Stimulated activated CD8-positive, alpha-beta memory T cell treated with anti-CD3 and anti-CD28 coated beads, Interleukin-4, amount 100 ng/mL, for 4 hours (primary cell): ENCODE data around the gene ACADVL.
"Not testable (repeated sequence)": the region's sequence is repeated elsewhere in the genome, so short reads cannot be mapped to it uniquely, and the experiment has no call there.

Experiments
- DNase-seq, 2 donors: peaks; one replicate each; pipeline ENCODE4 v3.0.0-alpha.2; 2020; ENCODE audit warnings: low read depth in 2 of 2, low spot score in 1 of 2

The ACADVL gene

DNA sequence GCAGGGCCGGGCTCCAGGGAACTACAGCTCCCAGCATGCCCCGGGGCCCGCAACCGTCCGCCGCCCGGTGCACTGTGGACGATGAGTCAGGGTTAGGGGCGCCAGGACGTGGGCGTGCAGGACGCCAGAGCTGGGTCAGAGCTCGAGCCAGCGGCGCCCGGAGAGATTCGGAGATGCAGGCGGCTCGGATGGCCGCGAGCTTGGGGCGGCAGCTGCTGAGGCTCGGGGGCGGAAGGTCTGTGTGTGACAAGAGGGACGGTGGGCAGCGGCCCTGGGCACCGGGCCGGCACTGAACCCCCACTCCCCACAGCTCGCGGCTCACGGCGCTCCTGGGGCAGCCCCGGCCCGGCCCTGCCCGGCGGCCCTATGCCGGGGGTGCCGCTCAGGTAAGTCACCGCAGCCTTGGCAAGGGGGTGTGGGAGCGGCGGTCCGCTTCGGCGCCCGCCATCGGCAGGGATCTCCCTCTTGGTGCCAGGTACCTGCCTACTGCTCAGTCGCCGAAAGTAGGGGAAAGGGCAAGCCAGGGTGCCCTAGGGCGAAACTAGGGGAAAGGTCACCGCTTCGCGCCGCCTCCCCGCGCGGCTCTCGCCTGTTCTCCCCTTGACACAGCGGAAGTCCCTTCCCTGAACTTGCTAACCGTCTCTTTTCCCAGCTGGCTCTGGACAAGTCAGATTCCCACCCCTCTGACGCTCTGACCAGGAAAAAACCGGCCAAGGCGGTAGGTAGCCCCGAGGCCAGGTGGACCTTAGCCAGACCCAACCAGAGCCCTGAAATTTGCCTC is at the start of gene ACADVL, which contains the start of gene DLG4:
Gene ACADVL (plus strand): TSS at position 127 of the 781 bp plus-strand sequence. CDS start 47 bp downstream, at position 174.
Gene DLG4 (minus strand): TSS at position 25 of the 781 bp plus-strand sequence.
- peak; percentile 55 to 71 for DNase-seq

DNA sequence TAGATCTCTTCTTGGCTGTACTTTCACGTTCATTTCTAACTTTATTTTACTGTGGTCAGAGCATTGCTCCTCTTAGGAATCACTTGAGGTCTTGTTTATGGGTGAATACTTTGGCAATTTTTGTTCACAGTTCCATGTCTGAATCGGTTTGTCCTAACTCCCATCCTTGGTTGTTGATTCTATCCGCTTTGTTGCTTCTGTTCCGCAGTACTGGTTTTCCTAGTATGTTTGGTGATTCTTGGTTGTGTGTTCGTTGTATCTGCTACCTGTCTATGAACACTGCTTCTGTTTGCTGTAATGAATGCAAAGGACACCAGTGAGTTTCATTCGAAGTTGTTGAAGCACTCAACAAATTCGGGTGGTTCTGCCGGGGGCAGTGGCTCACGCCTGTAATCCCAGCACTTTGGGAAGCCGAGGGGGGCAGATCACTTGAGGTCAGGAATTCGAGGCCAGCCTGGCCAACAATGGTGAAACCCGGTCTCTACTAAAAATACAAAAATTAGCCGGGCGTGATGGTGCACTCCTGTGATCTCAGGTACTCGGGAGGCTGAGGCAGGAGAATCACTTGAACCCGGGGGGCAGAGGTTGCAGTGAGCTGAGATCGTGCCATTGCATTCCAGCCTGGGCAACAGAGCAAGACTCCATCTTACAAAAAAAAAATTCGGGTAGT is 47.1 kb upstream of the ACADVL start:
- DNase-seq: not testable (repeated sequence)

GRCh38 chr17:7173687-7174602 is 45.8 kb upstream of the ACADVL start:
- DNase-seq: no peak

- no peak for DNase-seq
These were observed 45.0 kb upstream of the ACADVL start for GRCh38 chr17:7174603-7175326.

GRCh38 chr17:7175330-7175733 is 44.4 kb upstream of the ACADVL start:
- no peak for DNase-seq

- no peak for DNase-seq
These were observed 43.5 kb upstream of the ACADVL start for GRCh38 chr17:7176107-7176840.

DNA sequence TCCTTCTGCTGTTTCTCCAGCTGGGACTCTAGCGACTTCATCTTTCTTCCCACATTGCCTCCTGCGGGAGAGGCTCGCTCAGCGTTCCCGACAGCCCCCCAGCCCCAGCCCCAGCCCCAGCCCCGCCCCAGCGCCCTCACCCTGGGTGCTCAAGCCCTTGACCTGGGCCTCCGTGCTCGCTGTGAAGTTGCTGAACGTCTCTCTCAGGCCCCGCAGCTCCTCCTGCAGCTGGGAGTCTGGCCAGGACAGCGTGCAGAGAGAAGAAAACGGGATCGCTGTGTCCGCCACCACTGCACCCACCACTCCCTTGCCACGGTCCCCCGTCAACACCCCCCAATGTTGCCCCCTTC is 42.9 kb upstream of the ACADVL start:
- DNase-seq: no peak

GRCh38 chr17:7177191-7177953 is 42.4 kb upstream of the ACADVL start:
- peak; percentile 24 to 33 for DNase-seq

GRCh38 chr17:7177954-7178477 is 41.7 kb upstream of the ACADVL start:
- DNase-seq: no peak

DNA sequence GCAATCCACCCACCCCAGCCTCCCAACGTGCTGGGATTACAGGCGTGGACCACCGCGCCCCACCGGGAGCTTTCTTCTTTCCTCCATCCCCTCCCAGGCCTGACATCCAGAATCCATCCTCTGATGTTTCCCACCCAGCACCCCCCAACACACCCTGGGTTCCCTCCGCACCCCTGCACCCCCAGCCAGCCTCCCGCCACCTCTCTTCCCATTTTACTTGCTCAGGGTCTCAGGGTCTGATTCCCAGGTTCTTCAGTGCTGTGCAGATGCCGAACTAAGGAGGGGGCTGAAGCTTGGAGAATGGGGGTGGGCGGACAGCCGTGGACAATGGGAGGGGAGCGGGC is 40.8 kb upstream of the ACADVL start:
- DNase-seq: no peak

DNA sequence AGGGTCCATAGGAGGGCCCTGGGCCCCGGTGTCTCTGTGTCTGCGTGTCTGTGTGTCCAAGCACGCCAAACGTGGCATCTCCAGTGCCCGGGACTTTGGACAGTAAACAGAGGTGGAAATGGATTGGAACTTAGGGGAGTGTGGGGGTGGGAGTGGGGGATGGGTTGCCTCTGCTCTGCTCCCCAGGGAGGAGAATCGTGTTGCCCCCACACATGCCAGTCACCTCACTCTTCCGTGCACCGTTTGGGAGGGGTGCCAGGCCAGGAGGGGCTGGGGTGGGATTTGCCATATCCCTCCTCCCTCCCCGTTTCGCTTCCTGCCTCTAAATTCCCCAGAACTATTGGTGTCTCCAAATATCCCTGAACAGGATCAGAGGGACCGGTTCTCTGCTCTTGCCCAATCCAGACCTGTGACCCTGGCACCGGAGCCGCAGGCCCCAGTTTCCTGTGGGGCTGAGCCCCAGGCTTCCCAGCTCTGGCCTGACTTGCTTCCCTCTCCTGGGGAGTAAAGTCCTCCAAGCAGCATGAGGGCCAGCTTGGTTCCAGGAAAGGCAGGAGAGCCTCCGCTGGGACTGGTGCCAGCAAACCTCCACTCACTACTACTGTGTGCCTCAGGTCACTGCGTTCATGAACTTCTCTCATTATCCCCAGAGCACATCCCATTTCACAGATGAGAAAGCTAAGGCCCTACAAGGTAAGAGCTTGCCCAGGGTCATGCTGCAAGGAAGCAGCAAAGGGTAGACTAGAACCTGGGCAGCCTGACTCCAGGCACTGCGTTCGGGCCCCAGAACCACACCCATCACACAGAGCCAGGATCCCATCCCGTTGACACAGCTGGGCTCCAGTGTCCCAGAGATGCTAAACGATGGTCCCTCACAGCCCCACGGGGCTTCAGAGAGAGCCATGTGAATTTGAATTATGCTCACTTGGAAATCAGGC is 40.2 kb upstream of the ACADVL start, which contains the start of gene ASGR1:
Gene ASGR1 (minus strand): TSS at position 54 of the 938 bp plus-strand sequence. CDS start 807 bp downstream, outside the sequence.
- no peak for DNase-seq

GRCh38 chr17:7182101-7182500 is 37.6 kb upstream of the ACADVL start:
- DNase-seq: not testable (repeated sequence)

- no peak for DNase-seq
These were observed 36.2 kb upstream of the ACADVL start for GRCh38 chr17:7183433-7184090.

GRCh38 chr17:7184091-7184488 is 35.6 kb upstream of the ACADVL start:
- DNase-seq: no peak

DNA sequence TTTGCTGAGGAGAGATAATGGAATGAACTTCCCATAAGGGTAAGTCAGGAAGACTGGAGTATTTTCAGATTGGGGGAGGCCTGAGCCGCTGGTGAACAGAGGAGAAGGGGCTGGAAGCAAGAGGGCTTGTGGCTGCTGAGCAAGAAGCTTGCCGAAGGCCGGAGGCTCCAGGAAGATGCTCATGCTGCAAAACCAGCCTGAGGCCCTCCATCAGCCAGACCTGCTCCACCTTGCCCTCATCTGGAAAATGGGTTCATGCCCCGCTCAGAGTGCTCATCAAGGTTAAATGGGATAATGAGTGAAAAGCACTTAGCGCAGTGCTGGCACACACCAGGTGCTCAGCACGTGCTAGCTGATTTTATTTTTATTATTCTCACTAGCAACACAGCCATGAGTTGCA is 35.1 kb upstream of the ACADVL start:
- no peak for DNase-seq

DNA sequence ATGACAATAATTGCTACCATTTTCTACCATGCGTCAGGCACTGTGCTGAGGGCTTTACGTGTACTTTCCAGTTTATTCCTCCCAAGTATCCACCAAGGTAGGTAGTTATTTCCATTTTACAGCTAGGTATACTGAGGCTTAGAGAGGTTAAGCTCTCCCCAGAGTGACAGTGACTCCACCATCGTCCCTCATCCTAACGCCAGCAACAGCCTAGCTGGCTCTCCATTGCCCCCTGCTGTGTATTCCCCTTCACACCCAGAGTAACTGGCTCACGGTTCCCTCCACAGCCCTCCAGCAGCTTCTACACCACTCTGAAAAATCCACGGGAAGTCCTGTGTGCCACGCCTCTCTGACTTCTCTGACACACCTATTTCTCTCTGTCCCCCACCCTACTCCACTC is 33.5 kb upstream of the ACADVL start:
- DNase-seq: no peak

GRCh38 chr17:7190276-7190917 is 29.3 kb upstream of the ACADVL start:
- no peak for DNase-seq
